Hepatocyte (in vitro differentiated cells): ENCODE measurements around the gene FGF3.

Experiments used
- EZH2phosphoT487 ChIP-seq: fragments of 200-600 bp; sonication (generic); IDR thresholded peaks from one replicate; pipeline ENCODE4 v1.6.1; 2018; ENCODE audit warnings: antibody characterized with exemption, mild to moderate bottlenecking, low read depth, moderate library complexity; ENCODE audit not compliant: unreplicated experiment, severe bottlenecking
- TF ChIP-seq, protein P1 (sequence below): fragments of 200-600 bp; sonication (generic); IDR thresholded peaks from 2 replicates; pipeline ENCODE4 v1.5.1; 2016; ENCODE audit warnings: antibody characterized with exemption, mild to moderate bottlenecking; ENCODE audit not compliant: poor library complexity

- TF ChIP-seq, protein P1, sequence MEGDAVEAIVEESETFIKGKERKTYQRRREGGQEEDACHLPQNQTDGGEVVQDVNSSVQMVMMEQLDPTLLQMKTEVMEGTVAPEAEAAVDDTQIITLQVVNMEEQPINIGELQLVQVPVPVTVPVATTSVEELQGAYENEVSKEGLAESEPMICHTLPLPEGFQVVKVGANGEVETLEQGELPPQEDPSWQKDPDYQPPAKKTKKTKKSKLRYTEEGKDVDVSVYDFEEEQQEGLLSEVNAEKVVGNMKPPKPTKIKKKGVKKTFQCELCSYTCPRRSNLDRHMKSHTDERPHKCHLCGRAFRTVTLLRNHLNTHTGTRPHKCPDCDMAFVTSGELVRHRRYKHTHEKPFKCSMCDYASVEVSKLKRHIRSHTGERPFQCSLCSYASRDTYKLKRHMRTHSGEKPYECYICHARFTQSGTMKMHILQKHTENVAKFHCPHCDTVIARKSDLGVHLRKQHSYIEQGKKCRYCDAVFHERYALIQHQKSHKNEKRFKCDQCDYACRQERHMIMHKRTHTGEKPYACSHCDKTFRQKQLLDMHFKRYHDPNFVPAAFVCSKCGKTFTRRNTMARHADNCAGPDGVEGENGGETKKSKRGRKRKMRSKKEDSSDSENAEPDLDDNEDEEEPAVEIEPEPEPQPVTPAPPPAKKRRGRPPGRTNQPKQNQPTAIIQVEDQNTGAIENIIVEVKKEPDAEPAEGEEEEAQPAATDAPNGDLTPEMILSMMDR: no peak
- peak; percentile 89 for TF ChIP-seq EZH2phosphoT487
These were observed at the start of gene FGF3 for GRCh38 chr11:69818603-69819441.
